T-helper 2 cell treated with Interferon-gamma antibody and Interleukin-4, amounts not matched to agents 100 ng/mL and 5 ng/mL, for 36 hours (primary cell): Measurements from ENCODE around the gene BIK. TPM values are rescaled to one million over a fixed set of nuclear protein-coding genes. Genes with fewer than 3 reads are reported as not detected.

ENCODE experiments used
- intact Hi-C: fragments of 100-400 bp; cut with micrococcal nuclease; formaldehyde crosslinking; loops from one replicate; pipeline ENCODE4 v1.15.1; 2023
- total RNA-seq: library from RNA; stranded (reverse); gene quantifications from 2 replicates; pipeline ENCODE4 v1.2.3, GENCODE V29; 2022

BIK gene
- total RNA-seq, 1 donor from 2014 or later, result 2.0 TPM

- intact Hi-C loops, result no loop called here
Observed at GRCh38 chr22:43159484-43160178, 49.1 kb downstream of the BIK start.

- intact Hi-C loops, result no loop called here
Observed at GRCh38 chr22:43160497-43161126, 50.1 kb downstream of the BIK start.

DNA sequence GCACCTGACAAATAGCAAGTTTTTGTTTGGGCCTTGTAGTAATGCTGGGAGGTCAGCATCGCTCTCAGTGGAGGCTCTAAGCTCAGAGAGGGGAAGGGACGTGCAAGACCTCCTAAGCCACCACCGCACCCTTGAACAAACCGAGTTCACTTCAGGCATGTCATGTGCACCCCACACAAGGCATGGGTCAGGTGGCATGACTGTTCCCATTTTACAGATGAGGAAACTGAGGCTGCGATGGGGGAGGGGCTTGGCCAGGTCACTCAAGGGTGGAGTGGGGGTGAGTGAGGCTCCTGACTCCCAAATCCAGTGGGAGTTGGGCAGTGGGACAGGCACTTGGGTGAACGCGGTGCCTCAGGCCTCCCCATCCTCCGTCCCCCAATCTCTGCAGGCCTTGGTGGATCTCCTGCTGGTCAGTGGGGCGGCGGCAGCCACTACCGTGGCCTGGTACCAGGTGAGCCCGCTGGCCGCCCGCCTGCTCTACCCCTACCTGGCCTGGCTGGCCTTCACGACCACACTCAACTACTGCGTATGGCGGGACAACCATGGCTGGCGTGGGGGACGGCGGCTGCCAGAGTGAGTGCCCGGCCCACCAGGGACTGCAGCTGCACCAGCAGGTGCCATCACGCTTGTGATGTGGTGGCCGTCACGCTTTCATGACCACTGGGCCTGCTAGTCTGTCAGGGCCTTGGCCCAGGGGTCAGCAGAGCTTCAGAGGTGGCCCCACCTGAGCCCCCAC, 52.0 kb downstream of the BIK start:
- intact Hi-C loops, result no loop called here

GRCh38 chr22:43163241-43163795, 52.8 kb downstream of the BIK start:
- intact Hi-C loops, result no loop called here

DNA sequence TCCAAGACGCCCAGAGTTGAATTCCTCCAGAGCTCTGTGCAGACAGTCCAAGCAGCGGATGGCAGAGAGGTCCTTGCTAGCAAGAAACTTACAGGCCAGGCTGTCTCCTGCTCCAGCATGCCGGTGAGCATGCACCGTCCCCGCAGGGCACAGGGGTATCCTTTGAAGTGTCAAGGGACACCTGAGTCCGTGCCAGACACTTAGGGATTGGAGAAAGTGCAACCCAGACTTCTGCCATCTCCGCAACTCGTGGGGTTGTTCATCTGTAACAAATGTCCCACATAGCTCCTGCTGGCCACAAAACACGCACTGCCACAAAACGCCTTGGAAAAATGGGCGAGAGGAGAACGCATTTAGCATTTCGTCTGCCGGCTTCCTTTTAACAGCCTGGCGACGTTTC, 54.1 kb downstream of the BIK start:
- intact Hi-C loops, result no loop called here

DNA sequence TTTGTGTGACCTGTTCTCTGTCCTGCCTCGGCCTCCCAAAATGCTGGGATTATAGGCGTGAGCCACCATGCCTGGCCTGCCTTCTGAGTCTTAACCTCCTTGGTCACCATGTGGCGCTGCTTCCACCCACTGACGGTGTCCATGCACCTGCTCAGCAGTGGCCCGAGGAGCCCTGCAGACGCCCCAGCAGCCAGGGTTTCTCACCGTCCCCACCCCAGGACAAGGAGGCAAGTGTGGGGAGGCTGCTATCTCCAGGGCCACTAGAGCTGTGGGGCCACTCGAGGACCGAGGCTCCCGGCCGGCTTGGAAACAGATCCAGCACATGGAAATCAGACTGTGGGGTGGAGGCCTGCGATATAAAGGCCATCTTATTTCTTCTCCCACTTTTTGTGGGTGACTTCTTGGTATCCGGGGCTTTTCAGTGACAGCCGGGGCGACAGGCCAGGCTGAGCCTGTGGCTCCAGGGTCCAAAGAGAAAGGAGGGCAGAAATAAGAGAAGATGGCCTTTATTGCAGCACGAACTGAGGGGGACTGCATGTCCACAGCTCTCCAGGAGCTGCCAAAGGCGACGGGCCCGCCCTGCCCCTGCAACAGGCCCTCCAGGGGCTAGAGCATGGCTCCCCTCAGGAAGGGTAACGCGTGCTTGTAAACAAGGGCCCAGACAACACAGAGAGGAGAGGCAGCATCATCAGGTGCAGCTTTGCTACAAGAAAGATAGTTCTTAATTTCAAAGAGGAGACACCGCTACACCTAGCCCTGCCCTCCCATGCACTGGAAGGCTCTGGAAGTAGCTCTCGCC, 55.8 kb downstream of the BIK start:
- intact Hi-C loops, result no loop called here

DNA sequence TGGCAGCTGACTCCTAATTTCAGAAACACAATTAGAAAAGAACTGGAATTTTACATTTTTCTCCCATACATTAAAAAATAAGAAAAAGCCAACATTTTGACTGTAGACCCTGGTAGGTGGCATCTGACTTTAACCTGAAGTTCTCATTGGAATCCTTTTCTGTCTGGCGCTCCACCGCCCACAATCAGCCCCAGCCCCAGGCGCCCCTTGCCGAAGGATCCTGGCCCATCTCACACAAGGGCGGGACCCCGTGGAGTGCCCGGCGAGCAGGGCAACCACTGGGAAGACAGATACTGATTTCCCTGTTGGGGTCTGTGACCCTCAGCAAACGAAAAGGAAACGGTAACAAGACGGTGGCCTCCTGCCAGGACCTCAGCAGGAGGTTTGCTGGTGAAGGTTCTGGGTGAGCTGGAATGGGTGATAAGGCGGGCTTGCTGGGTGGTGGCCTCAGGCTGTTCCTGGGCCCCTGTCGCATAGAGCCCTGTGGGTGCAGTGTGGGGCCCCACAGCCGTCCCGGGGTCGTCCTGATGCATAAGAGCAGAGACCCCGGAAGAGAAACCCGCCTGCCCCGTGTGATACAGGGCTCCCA, 56.5 kb downstream of the BIK start:
- intact Hi-C loops, result no loop called here

DNA sequence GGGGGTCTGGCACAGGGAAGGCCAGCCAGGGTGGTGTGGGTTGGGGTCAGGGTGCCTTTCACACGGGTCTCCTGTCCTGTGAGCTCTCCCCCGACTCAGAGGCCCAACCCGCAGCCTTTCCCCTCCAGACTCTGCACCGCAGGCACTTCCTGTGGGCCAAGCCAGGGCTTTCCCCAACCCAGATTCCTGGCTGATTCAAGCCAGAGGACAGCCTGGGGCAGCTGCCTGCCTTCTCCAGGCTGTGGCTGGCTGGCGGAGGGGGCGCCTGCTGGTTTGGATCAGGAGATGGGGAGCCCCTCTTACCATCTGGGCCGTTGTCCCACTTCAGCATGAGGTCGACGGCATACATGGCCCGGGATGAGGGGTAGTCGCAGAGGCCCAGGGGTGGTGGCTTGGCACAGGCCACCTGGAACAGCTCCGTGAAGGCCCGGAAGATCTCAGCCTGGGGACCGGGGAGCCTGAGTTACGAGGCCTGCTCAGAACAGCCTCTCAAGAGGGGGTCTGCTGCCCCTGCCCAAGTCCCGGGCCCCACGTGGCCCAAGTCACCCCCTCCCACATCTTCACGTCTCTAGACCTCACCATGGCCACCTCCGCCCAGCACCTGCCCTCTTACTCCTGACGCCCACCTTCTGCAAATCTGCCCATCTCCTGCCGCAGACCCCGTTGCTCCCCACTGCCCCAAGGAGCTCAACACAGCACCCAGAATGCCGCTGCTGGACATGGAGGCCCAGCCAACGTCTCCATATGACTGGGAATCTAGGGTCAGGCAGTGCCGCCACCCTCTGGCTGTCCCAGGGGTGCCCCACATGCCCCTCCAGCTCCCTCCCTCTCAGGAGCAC, 58.1 kb downstream of the BIK start:
- intact Hi-C loops, result no loop called here

DNA sequence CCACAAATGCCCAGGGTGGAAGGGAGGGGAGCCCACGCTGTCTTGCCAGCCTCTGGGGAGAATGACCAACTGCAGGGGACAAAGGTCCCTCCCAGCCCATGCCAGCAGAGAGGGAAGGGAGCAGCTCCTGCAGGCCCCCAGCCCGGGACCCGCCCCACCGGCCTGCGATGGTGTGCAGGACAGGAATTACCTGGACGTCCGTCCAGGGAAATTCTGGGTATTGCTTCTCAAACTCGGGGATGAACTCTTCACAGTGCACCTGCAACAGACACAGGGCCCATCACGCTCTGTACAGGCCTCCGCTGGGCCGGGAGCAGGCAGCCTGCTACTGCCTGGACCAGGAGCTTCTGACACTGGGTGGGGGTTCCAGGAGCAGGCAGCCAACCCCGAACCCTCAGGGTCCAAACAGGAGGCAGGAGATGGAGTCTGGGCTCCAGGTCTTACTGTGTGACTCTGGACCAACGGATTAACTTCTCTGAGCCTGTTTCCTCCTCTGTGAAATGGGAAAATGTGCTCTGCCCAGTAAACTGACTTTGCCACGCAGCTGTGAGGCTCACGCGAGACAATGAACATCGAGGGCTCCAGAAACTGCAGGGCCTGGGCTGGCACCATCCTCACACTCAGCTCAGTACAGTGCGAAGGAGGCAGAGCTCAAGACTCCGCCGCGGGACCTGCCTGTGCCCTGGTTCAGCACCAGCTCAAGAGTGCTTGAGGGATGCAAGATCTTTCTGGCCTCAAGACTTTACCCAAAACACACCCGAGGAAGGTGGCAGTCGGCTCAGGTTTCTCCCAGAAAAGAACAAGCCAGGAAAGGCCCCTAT, 59.0 kb downstream of the BIK start:
- intact Hi-C loops, result no loop called here

GRCh38 chr22:43170131-43170480, 59.6 kb downstream of the BIK start:
- intact Hi-C loops, result no loop called here

DNA sequence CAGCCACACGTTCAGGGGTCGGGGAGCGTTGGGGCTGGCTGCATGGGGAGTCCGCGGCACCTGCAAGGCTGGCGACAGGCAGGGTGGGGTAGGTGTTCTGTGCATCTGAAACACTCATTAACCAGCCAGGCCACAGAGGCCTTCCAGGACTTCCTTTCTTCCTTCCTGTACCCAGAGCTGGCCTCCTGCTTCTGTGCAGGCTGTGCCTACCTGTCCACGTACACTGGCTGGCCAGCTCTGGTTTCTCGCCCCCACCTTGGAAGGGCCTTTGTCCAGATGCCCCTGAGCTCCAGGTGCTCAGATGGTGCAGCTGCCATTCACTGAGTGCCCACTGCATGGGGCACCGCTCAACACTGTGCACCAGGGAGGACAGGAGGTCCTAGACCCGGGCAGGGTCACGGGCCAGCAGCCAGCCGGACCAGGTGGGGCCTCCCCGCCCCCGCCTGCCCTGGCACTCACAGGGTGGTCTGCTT, 60.5 kb downstream of the BIK start:
- intact Hi-C loops, result no loop called here

DNA sequence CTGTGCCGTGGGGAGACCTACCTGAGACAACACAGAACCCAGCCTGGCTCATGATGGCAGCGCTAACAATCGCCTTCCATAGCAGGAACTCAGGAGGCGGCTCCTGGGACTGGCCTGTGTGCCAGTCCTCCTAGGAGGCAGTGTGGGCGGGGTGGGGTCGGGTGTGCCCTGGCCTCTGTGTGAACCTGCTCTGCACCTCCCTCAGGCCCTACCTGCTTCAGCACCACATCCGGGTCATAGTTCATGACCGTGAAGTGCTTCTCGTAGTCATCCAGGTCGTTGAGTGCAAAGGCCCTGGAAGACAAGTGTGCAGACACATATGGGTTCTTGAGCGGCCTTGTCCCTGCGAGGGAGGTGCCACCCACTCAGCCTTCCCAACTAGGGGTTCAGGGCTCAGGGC, 61.1 kb downstream of the BIK start:
- intact Hi-C loops, result no loop called here

DNA sequence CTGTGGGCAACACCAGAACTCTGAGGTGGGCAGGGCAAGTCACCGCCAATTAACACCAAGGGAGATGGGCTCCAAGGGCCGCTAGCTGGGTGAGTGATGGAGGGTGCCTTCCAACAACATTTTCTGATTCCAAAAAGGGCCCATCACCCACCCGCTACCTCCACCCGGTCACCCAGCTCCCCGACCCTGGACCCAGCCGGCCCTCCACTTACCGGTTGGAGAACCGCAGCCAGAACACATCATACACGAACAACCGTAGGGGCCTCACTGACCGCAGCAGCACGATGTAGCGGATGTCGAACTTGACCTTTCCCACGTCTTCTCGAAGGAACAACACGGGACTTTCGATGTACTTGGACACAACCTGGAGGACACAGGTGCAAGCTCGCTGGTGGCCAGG, 61.6 kb downstream of the BIK start:
- intact Hi-C loops, result no loop called here

GRCh38 chr22:43173566-43173965, 63.0 kb downstream of the BIK start:
- intact Hi-C loops, result no loop called here

DNA sequence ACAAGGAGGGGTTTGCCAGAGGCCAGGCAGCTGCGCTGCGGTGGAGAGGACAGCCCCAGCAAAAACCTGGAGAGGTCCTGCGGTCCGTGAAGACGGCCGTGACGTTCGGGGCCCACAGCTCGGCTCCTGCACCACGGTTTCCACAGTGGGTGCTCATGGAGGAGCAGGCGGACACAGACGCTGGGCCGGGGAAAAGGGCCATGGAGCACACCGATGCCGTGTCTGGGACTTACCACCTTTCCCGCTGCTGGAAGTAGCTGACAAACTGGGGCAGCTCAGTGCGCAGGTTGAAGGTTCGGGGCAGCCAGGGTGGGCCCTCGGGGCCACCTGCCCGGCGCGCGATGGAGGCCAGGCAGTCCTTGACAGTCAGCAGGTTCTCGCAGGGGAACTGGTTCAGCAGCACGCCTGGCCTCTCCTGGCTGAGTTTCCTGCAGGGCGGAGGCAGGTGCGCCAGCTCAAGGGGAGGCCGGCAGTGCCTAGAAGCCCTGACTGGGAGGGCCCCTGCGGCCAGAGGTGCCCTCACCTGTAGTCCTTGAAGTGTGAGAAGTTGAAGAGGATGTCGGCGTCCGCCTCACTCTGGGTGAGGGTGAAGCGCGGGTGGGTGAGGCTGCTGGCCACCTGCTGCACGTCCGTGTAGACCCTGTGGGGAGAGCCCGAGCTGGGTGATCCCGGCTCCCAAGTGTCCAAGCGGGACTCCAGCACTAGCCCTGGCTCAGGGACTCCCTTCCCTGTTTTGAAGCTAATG, 63.6 kb downstream of the BIK start:
- intact Hi-C loops, result no loop called here

GRCh38 chr22:43174941-43175531, 64.5 kb downstream of the BIK start:
- intact Hi-C loops, result no loop called here

GRCh38 chr22:43176090-43176489, 65.5 kb downstream of the BIK start:
- intact Hi-C loops, result no loop called here

GRCh38 chr22:43177479-43177878, 66.9 kb downstream of the BIK start:
- intact Hi-C loops, result no loop called here
